ENCODE data around the gene WNT5B.
"Not testable (repeated sequence)": the region's sequence is repeated elsewhere in the genome, so short reads cannot be mapped to it uniquely, and the experiment has no call there.

Gene WNT5B

DNA sequence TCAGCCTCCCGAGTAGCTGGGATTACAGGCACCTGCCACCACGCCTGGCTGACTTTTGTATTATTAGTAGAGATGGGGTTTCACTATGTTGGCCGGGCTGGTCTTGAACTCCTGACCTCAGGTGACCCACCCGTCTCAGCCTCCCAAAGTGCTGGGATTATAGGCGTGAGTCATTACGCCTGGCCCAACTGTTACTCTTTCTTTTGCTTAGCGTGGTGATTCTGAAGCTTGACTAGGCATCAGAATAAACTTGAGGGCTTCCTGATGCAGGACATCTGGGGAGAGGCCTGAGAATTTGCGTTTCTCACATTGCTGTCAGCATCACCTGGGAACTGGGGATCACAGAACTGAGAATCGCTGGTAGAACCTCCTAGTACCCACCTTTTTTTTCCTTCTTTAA lies 26.3 kb upstream of the WNT5B start:
- not testable (repeated sequence) for DNase-seq

DNA sequence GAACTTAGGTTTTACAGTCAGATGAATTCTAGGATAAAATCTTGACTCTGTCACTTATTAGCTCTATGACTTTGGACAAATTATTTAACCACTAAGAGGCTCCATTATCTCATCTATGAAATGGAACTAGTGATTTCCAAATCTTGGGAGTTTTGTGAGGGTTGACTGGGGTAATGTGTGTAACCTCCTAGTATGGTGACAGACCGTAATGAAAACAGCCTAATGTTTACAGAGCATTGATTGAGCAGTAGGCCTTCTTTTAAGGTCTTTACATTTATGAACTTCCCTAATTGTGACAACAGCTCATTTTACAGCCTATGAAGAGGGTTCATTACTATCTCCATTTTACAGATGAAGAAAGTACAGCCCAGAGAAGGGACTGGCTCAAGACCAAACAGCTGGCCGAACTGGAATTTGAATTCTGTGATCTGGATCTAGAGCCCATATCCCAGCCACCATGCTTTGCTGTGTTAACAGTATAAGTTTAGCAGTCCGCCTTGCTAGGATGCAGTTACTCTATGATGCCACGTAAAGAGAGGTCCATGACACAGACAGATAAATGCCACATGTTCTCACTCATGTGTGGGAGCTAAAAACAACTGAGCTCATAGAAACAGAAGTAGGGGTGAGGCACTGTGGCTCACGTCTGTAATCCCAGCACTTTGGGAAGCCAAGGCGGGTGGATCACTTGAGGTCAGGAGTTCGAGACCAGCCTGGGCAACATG lies 25.6 kb upstream of the WNT5B start:
- DNase-seq: no peak

DNA sequence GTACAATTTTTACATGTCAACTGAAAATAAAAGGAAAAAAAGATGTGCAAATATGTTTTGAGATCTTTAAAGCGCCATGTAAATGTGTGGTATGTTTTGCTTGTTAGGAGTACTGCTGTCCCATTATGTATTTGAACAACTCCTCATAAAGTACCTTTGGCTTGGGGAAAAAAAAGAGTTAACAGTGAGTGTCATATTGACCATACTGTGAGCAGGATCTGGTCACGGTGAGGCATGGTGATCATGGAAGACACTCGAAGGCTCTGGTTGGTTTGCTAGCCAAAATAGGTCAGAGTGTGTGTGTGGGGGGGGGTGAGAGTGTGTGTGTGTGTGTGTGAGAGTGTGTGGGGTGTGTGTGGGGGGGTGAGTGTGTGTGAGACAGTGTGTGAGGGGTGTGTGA lies 24.6 kb upstream of the WNT5B start:
- no peak for DNase-seq

DNA sequence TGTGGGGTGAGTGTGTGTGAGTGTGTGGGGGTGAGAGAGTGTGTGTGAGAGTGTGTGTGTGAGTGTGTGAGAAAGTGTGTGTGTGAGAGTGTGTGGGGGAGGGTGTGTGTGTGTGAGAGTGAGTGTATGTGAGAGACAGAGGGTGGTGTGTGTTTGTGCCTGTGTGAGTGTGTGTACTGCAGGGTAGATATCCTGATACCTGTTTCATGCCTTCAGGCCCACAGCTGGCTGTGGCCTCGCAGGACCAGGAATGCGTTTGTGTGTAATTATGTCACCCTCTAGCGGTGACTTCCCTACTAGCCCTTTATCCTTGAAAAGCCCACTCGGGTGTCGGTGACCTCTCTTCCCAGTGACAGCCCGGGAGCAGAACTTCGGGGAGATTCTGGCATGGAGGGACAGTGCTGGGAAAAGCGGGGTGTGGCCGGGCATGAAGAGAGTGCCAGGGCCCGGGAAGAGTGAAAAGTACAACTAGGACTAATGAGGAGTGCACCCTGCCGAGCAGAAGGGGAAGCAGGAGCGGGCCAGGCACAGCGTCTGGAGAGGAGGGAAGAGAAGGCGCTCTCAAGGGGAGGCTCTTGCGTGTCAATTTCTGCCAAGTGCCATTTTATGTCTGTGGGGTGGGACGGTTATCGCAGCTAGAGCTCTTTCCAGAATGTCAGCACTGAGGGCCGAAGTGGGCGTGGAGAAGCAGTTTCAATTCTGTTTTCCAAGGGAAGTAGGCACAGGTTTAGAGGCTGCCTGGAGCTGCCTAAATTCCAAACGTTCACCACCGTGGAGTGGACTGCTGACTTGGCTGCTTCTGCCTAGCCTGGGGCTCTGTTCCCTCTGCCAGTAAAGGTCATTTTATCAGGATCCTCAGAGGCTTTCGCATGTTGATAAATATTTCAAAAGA lies 23.7 kb upstream of the WNT5B start:
- DNase-seq: peak; percentile 74

DNA sequence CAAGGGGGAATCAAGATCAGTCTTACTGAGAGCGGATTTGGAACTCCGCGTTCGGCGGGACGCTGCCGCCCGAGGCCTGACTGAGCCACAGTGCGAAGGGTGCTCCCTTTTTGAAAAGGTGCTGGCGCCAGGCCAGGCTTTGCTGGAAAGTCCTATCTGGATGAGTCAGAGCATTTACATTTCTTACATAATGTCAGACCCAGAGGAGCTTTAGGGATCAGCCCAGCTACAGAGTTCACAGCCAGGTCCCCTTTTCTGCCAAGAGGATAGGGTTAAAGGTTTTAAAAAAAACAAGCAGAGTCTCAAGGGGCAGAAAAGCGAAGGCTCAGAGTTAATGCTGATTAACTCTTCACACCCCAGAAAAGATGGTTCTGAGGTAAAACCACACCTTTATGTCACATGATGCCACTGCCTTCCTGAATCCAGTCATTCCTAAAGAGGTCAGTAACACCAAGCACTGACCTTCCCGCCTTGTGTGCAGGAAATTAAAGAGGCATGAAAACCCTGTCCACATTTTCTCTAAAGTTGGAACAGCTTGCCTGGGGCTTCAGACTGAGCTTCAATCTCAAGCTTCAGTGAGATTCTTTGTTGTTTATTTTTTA lies 22.9 kb upstream of the WNT5B start:
- peak; percentile 65 for DNase-seq

DNA sequence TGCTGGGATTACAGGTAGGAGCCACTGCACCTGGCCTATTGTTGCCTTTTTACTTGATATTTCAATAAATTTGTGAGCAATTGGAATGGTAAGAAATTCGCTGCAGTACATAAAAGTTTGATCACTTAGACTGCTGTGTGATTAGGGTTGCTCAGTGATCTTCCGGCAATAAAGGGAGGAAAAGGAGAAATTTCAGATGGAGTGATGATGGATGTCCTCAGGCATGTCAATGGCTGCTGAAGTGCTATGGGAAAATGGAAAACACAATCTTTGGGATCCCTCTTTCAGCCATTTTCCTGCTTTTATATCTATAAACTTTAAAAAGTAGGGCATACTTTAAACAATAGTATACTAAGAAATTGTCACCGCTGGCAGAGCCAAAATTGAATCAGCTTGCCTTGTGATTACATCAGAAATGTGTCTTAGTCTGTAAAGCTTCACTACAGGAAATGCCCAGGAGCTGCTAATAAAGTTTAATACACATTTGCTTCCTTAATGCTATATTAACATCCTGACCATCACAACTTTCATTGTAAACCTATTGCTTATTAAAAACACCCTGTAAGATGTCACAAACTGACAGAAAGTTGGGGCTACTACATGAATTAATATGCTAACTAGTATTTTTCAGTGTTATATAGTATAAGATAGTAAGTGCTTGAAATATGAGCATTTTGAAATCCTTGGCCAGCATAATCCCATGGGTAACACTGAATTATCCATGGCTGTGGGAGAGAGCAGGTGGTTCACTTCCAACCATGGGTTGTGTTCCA lies 20.9 kb upstream of the WNT5B start:
- DNase-seq: no peak

DNA sequence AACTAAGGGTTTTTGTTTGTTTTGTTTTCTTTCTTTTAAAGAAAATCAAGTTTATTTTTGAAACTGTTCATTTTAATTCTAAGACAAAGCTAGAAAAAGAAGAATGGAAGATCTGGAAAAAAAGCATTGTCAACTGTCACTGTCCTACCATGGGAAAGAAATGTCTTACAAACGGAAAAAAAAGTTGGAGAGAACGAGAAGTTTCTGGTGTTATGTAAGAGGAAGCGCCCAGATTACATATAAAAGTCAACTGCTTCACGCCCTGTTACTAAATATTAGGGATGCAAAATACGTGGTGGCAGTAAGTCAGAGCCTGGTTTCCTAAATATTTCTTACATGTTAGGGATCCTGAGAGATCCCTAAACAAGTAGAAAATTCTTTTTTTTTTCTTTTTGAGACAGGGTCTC lies 20.3 kb upstream of the WNT5B start:
- no peak for DNase-seq

DNA sequence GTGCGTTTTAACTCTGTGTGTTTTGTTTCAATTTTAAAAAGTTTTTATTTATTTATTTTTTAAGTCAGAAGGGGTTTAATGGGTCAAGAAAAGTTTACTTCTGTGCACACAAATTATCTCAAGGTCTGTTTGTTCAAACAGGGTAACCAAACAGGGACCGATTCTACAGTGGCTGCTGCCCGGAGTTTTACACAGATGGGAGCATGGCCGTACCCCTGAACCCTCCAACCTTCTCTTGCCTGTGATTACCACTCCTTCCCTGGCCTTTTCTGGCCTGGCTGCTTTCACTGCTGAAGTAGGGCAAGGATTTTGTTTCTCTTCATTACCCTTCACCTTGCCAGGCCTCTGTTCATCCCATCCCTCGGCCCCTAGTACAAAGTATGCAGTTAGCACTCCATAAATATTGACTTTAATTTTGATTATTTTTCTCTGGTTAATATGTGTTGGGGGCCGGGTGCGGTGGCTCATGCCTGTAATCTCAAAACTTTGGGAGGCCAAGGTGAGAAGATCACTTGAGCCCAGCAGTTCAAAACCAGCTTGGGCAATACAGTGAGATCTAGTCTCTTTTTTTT lies 18.9 kb upstream of the WNT5B start:
- no peak for DNase-seq

DNA sequence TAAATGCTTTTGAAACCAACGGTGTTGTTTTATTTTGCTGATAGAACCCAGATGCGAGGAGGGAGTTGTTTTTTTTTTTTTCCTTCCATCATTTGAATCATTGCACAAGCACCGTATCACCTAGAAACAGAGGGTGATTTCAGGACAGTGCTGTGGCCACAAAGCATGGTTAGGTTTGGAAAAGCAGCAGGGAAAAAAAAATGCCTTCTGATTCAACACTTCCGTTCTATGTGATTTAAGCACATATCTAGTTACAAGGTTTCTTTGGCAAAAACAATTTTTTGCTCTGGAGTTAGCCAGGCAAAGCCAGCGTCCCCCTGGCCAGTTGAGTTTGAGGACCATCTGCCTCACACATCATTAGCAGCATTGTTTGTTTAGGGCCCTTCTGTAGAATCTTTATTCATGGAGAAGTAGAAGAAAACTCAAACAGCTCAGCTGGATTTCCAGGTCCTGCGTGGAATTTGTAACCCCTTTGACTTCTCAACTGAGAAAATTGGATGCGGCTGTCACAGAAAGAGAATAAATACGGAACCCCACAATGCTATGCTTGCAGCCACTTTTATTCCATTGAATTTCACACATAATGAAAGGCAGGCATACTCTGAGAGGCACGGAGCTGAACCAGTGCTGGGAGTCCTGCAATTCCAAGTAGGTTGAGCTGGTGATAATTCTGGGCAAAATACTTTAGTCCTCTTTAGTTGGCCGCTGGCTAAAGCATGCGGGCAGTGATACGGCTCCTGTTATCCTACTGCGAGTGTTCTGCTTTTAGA lies 17.0 kb upstream of the WNT5B start:
- no peak for DNase-seq

DNA sequence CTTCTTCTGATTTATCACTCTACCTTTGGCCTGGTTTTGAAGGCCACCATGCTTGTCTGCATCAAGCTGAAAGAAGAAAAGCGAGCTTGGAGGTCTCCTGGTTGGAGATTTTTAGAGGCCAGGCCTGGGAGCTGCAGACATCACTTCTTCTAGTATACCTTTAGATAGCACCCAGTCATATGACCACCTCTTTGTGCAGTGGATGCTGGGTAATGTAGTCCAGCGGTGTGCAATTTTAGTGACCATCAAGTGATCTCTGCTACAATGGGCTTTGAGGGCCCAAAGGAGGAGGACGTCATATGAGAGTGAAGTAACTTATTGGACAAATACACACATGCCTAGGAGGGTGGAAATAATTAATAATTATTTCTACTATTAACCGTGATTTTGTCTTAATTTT lies 15.2 kb upstream of the WNT5B start:
- DNase-seq: no peak

DNA sequence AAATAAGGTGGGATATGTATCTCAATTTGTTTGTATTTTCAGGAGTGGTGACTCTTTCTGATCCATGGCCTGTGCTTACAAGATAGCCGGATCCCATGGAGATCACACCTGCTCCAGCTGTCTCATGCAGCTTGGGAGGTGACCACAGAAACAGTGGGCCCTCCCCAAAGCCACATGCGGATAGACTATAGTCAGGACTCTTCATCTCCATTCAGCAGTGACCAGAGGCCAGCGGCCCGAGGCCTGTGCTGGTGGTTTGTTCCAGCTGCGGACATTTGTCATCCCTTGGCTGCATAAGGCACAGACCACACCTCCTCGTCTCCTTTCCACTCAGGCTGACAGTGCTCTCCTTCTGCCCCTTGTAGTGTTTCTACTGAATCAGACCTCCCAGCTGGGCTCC lies 14.7 kb upstream of the WNT5B start:
- DNase-seq: no peak

DNA sequence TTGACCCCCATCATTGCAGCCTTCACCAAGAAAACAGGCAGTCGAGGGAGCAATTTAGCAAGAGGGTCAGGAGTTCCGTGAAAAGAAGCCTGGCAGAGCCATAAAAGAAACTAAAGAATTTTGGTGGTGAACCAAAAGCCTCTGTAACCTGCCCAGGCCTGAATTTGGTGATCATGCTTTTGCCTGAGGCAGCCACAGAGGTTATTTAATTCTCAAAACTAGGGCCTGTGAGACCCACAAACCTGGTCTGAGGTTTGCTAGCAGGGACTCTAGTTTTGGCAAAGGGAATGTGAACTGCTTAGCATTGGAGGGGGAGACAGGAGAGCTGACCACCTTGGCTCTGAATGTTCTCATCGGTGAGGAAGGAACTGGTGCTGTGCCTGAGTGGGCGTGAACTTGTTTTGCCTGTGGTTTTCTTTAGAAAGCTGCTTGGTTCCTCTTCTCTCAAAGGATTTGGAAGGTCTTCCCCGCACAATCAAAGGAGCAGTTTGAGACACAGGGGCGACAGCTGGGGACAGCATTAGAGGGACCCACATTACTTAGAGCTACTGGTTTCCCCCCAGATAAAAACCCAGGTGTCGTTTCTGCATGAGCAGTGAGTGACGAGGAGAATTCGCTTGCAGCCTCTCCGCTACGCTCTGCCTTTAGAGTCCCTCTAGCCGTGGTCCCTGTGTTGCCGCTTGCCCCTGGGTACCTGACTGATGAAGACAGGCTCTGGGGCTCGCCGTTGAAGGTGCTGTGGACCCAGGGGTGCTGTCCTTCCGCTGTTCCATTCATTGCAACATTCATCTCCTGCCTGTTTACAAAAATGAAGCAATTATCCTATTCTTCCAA lies 12.6 kb upstream of the WNT5B start:
- DNase-seq: no peak

DNA sequence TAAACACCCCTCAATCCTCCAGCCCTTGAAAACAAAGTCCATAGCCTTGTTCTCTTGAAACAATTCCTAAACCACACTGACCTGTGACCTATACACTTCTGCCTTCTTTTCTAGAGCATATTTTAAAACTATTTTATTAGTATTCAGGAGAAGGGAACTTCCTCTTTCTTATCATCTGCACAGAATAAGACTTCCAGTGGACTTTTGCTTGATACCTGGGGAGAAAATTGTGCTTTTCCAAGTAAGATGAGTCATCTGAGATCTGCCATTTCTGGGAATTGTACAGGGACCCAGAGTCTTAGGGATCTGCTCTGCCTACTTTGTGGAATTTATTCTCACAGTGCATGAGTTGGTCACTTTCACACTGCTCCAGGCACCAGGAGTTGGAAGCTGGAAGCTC lies 10.5 kb upstream of the WNT5B start:
- DNase-seq: no peak

DNA sequence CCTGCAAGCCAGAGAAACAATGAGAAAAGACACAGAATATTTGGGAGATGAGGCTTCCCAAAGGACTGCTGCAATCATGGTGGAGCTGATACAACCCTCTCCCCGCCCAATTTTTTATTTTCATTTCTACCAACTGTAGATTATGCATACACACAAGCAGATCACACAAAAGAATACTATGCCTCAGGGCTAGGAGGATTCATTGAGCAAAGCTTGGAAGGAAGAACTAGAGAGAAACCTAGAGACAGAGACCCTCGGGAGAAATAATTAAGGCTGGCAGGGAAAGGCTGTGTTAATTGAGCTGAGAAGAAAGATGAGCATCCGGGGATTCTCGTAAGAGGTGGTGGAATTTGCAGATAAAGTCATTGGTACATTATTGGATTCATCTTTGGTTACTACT lies 9.9 kb upstream of the WNT5B start:
- no peak for DNase-seq

DNA sequence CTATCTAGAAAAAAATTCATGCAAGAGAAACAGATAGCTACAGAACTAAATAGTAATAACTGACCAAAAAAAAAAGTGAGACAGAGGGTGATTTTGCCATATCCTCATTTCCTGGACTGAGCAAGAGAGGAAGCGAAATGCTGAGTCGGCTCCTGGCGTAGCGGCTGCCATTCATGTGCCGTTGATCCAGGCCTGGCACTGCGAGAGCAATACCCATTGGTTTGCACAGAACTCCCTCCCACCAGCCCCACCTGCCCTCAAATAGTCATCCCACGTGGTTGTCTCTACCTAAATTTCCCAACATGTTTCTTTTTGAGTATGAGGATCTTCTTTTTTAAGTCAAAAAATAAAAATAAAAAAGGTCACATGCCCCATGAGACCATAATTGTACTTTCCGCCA lies 9.4 kb upstream of the WNT5B start:
- DNase-seq: no peak

DNA sequence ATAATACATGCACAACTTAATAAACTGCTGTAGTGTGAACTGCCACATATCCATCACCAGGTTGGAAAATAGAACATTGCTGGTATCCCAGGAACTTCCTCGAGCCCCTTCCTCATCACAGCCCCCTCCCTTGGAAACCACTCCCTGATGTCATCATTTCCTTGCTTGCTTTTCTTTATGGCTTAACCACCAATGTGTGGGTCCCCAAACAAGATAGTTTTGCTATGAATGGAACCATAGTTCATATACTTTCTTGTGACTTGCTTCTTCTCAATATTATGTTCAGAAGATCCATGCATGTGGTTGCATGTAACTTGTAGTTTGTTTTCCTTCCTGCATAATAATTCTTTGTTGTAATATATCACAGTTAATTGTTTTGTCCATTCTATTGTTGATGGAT lies 8.9 kb upstream of the WNT5B start:
- DNase-seq: no peak

DNA sequence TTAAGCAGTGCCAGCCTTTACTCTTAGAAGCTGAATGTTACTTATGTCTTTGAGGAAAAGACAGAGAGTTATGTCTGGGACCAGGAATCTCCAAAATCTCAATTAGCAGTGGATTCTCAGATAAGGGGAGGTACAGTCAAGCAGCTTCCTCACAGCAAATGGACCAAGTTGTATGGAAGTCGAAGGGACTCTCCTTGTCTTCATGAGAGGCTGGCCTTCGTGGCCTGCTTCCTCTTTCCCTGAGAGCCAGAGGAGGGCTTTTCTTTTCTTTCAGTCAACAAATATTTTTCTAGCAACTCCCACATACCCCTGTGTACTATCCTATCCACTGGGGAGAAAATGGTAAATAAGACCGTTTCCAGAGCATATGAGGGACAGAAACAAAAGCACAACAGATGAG lies 6.6 kb upstream of the WNT5B start:
- DNase-seq: no peak

DNA sequence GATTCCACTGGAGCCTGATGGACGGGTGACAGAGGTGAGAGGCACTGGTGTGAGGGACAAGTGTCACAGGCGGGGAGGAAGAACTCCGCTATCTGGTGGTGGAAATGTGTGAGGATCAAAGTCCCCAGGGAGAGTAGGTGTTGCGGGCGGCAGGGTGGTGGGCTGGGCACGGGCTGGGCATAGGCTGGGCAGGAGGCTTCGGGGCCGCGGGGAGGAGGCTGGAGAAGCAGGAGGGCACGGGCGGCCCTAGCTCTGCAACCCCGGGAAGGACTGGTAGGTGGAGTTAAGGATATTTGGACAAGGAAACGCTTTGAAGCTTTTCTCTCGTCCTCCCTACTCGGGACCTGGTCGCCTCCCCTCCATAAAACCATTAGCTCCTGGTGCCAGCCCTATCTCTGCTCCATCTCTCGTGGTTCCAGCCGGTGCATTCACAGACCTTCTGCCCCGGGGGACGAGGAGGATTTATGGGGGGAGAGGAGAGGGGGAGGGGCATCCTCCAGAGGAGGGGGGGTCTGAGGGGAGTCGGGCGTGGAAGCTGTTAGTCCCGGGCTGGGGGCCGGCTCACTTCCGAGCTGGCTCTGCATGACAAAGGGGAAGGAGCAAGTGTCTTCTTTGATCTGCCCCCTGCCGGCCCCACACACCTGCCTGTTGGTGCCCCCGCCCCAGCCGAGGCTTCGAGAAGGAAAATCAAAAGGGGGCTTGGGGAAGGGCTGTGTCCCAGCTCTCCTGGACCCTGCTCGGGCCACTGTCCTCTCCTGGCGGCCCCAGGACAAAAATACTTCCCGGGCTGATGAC lies 504 bp downstream of the WNT5B start:
- no peak for DNase-seq

DNA sequence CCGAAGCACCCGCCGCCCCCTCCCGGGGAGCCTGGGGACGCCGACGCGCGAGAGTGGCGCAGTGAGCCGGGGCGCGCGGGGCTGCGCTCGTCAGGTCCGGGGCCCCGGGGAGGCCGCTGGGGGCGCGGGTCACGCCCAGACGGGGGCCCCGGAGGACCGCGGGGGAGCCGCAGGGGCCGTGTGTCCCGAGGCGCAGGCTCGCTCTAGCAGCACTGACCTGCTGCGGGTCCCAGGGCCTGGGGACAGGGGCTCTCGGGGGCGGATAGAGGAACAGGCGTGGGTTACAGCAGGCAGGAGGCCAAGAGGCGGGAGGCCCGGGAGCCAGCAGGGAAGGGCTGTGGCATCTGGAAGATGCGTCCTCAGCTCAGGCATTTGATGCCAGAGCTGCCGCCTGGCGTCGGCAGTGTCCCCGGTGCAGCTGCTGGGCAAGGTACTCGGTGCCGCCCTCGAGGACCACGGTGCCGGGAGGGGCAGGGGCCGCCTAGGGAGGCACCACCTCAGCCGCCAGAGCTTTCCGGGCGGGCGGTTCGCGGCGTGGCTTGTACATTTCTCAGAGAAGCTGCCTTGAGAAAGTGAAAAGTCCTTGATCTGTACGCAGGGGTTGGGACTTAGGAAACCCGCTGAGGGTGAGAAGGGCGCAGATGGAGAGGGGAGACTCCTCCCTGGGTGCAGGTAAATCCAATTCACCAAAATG lies 1.2 kb downstream of the WNT5B start:
- peak; percentile 22 for DNase-seq

All from NCI-H2029 (cell line).